HepG2 (cell line): ENCODE measurements around the gene RNF6. TPM values are rescaled to one million over a fixed set of nuclear protein-coding genes. Genes with fewer than 3 reads are reported as not detected.

Source experiments
- ATAC-seq: fragments of 200-7000 bp; cut with Tn5 transposase; 3 replicates; pipeline ENCODE4 v1.9.1; 2020; ENCODE audit warnings: mild to moderate bottlenecking, moderate library complexity
- BruUV-seq: library from RNA; stranded (reverse); fragments of 400-500 nt; replicated peaks from 2 replicates; lab custom pipeline; 2021; lab: Mats Ljungman, UMichigan
- CTCF ChIA-PET: fragments of 300-600 bp; formaldehyde crosslinking; extraction: SDS; loops from one replicate; lab custom pipeline; 2021; ENCODE audit warnings: low total read pairs, inconsistent platforms, low intra/inter-chr PET ratio; lab: Yijun Ruan, JAX
- POLR2A ChIA-PET: fragments of 350-600 bp; sonication (Branson Sonifier 250); formaldehyde crosslinking; loops from one replicate; lab custom pipeline; 2020; ENCODE audit warnings: antibody characterized with exemption, inconsistent platforms; lab: Yijun Ruan, JAX
- DNase-seq: peaks from one replicate; pipeline ENCODE4 v3.0.0-alpha.2; 2015; ENCODE audit warnings: low spot score
- FAIRE-seq: peaks from 3 replicates; lab custom pipeline; 2011; peaks lifted over from hg19 to GRCh38; lab: Jason Lieb, UNC
- H2AFZ ChIP-seq: one replicate; pipeline ENCODE4 v1.6.1; 2011; ENCODE audit warnings: low read length, inconsistent platforms
- H3K27ac ChIP-seq: fragments of 300-600 bp; 3 replicates; pipeline ENCODE4 v1.8.0; 2011; ENCODE audit warnings: mixed run types, mild to moderate bottlenecking, mixed read lengths, low read length, inconsistent platforms; ENCODE audit not compliant: insufficient read depth; ENCODE audit errors: extremely low read length
- H3K27me3 ChIP-seq, 2 experiments: fragments of 200-600 bp in 1 of 2; 2 replicates in 1 of 2; 3 replicates in 1 of 2; pipeline versions ENCODE4 v1.6.0 to v1.8.0; 2011; ENCODE audit warnings: low read length in 2 of 2, mild to moderate bottlenecking in 2 of 2, moderate library complexity in 2 of 2, inconsistent platforms in 1 of 2; ENCODE audit not compliant: insufficient read depth in 2 of 2, control insufficient read depth in 1 of 2
- H3K36me3 ChIP-seq, 2 experiments: fragments of 200-600 bp in 1 of 2; replicated peaks in 1 of 2; 2 replicates in 1 of 2; 3 replicates in 1 of 2; pipeline versions ENCODE4 v1.5.1 to v1.8.0; 2011; ENCODE audit warnings: low read length in 2 of 2, inconsistent platforms in 1 of 2; ENCODE audit not compliant: insufficient read depth in 2 of 2, control insufficient read depth in 1 of 2
- H3K4me1 ChIP-seq: 2 replicates; pipeline ENCODE4 v1.5.1; 2012; ENCODE audit warnings: low read length, inconsistent platforms; ENCODE audit not compliant: insufficient read depth
- H3K4me2 ChIP-seq: 2 replicates; pipeline ENCODE4 v1.6.0; 2011; ENCODE audit warnings: low read depth, low read length, inconsistent platforms
- H3K4me3 ChIP-seq, 3 experiments: fragments of 200-600 bp in 1 of 3; sonication (generic), shearing (Covaris generic) in 1 of 3; replicated peaks in 1 of 3; 2 replicates each; pipeline ENCODE4 v1.5.1; 2011 to 2016; ENCODE audit warnings: low read length in 3 of 3, inconsistent platforms in 2 of 3, low read depth in 2 of 3, mild to moderate bottlenecking in 2 of 3, control low read depth in 1 of 3, mixed read lengths in 1 of 3; ENCODE audit not compliant: insufficient read depth in 1 of 3
- H3K79me2 ChIP-seq: one replicate; pipeline ENCODE4 v1.6.1; 2011; ENCODE audit warnings: low read length, inconsistent platforms; ENCODE audit not compliant: insufficient read depth
- H3K9ac ChIP-seq: 2 replicates; pipeline ENCODE4 v1.6.0; 2011; ENCODE audit warnings: mild to moderate bottlenecking, low read depth, low read length, inconsistent platforms; ENCODE audit not compliant: insufficient read depth
- H3K9me3 ChIP-seq: 2 replicates; pipeline ENCODE4 v1.5.1; 2012; ENCODE audit warnings: mild to moderate bottlenecking, low read length
- H4K20me1 ChIP-seq: 2 replicates; pipeline ENCODE4 v1.6.0; 2011; ENCODE audit warnings: inconsistent platforms, mild to moderate bottlenecking, low read length, moderate library complexity; ENCODE audit not compliant: insufficient read depth
- ATM ChIP-seq: fragments of 450-650 bp; IDR thresholded peaks from 2 replicates; pipeline ENCODE4 v1.7.1; 2017; ENCODE audit warnings: mild to moderate bottlenecking, borderline replicate concordance
- FOSL2 ChIP-seq: sonication (generic); formaldehyde crosslinking; IDR thresholded peaks from 2 replicates; pipeline ENCODE4 v1.4.0; 2020; ENCODE audit warnings: missing genetic modification reagents
- FOXA3 ChIP-seq: IDR thresholded peaks from 2 replicates; pipeline ENCODE4 v1.6.1; 2016; ENCODE audit warnings: missing genetic modification reagents, missing compliant biosample characterization
- JUND ChIP-seq: sonication (generic); formaldehyde crosslinking; IDR thresholded peaks from 2 replicates; pipeline ENCODE4 v1.8.0; 2022; ENCODE audit warnings: mild to moderate bottlenecking, missing genetic modification reagents
- MATR3 ChIP-seq: sonication (generic); formaldehyde crosslinking; IDR thresholded peaks from 2 replicates; pipeline ENCODE4 v1.4.0; 2020; ENCODE audit warnings: missing genetic modification reagents
- MBNL3 ChIP-seq: fragments of 250-450 bp; sonication (Bioruptor Pico); conservative IDR thresholded peaks from 2 replicates; pipeline ENCODE4 v1.8.0; 2022; ENCODE audit warnings: mild to moderate bottlenecking, inconsistent platforms
- RFX5 ChIP-seq: IDR thresholded peaks from 2 replicates; pipeline ENCODE4 v1.6.1; 2011; ENCODE audit warnings: low read depth, low read length, improper control_type of control experiment
- SP5 ChIP-seq: IDR thresholded peaks from 2 replicates; pipeline ENCODE4 v1.6.1; 2016; ENCODE audit warnings: low read depth, borderline replicate concordance
- ZNF7 ChIP-seq: IDR thresholded peaks from 2 replicates; pipeline ENCODE4 v1.6.1; 2016; ENCODE audit warnings: missing biosample characterization, missing genetic modification reagents
- WGBS: methylation state at CpG from one replicate; pipeline ENCODE4 v1.1.6; 2017; ENCODE audit warnings: low lambda C conversion rate; 5-methylcytosine and 5-hydroxymethylcytosine counted together
- in situ Hi-C: cut with HindIII; loops from 2 replicates; pipeline ENCODE4 v1.10.0; 2017; ENCODE audit warnings: low pct_unique_long_range_greater_than_20kb; ENCODE audit not compliant: extremely low pct_ligation_motif_present
- intact Hi-C: fragments of 100-400 bp; cut with micrococcal nuclease; formaldehyde crosslinking; loops from one replicate; pipeline ENCODE4 v1.10.0; 2022; ENCODE audit not compliant: unreplicated experiment
- polyA plus RNA-seq, 8 experiments: library from polyadenylated mRNA; depleted of rRNA in 3 of 8; stranded (reverse) in 7 of 8; unstranded in 1 of 8; fragments of >200 nt; fragmentation: Illumina TruSeq in 4 of 8; extraction: Trizol in 4 of 8; gene quantifications; 2 replicates each; pipeline versions ENCODE4 v1.2.1 to v1.2.3, GENCODE V29; 2011 to 2016; ENCODE audit warnings: low read depth in 4 of 8, missing spikeins in 1 of 8, mixed read lengths in 1 of 8; ENCODE audit not compliant: insufficient read depth in 1 of 8
- total RNA-seq, 5 experiments: library from RNA; depleted of rRNA; stranded (reverse); fragments of >200 nt; fragmentation: Illumina TruSeq; extraction: Trizol; gene quantifications; 2 replicates each; pipeline ENCODE4 v1.2.3, GENCODE V29; 2016; ENCODE audit warnings: low read depth in 1 of 5
- TF ChIP-seq, protein P1 (sequence below): sonication (generic); formaldehyde crosslinking; IDR thresholded peaks from 2 replicates; pipeline ENCODE4 v1.5.0; 2020; ENCODE audit warnings: mild to moderate bottlenecking, missing genetic modification reagents, moderate library complexity
- TF ChIP-seq, protein P2 (sequence below): sonication (generic); formaldehyde crosslinking; IDR thresholded peaks from 2 replicates; pipeline ENCODE4 v1.4.0; 2020; ENCODE audit warnings: missing genetic modification reagents
- TF ChIP-seq, protein P3 (sequence below): sonication (generic); formaldehyde crosslinking; conservative IDR thresholded peaks from 2 replicates; pipeline ENCODE4 v1.8.0; 2022; ENCODE audit warnings: low read depth, missing genetic modification reagents

Gene RNF6
- total and polyA plus RNA-seq, 2 of the 13 experiments (the other 11 are each of a cell fraction or from before 2014, with no cell fraction given): 14.6 to 36.8 TPM

DNA sequence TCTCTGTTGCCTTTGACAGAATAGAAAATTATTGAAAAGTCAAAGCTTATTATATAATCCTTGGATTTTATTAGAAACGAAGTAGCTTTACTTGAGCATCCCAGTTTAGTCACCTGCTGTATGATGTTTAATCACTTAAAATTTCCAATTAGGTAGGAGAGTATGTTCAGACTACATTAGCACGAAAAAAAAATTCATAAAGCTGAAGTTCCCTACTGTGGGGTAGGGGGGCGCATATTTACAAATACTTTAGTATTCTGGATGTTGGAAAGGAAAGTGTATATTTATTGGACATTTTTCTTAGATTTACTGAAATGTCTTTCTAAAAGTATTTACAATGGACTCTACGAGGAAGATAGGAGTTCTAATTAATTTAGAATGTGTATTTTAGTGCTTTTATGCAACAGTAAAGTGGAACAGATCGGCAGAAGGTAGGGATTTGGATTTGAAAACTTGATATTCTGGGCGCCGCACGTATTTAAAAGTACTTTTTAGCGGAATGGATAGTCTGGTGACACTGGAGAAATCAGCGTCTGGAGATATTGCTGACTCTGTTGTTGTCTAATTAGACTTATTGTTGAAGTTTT lies 33.7 kb upstream of the RNF6 start:
- TSS peak; percentile 61 for BruUV-seq
- H3K9me3 ChIP-seq: no peaks in the 10 kb centered on the region
- POLR2A ChIA-PET: interaction anchor here (1.4 kb wide), 1 partner anchor 69 kb away, joined by 4 read pairs; no protein-coding TSS in a partner anchor
- peak overlapping the region; percentile 80 for H3K9ac ChIP-seq
- in situ Hi-C loops (no loop called here), intact Hi-C loops (loop anchor here (2.0 kb wide), 1 partner anchor 35 kb away; no protein-coding TSS in a partner anchor)
- peak overlapping the region; percentile 88 for H3K4me2 ChIP-seq
- peak overlapping the region; percentile 80 to 91 (median 90); a peak in 5 of 6 replicates for H3K4me3 ChIP-seq
- no peak overlapping the region for H3K27ac ChIP-seq
- peaks cover 38% of the 10 kb centered on the region for H3K4me1 ChIP-seq
- H2AFZ ChIP-seq: no peak overlapping the region
- TF ChIP-seq MATR3 (no peak), FOSL2 (CRISPR knock-in tag) (no peak), FOXA3 (CRISPR knock-in tag) (0 out of 2 replicates have a peak, but pooled peaks have one; percentile 6), JUND (CRISPR knock-in tag) (no peak), ATM (no peak), ZNF7 (CRISPR knock-in tag) (no peak), MBNL3 (no peak), SP5 (CRISPR knock-in tag) (no peak), RFX5 (no peak)
- TF ChIP-seq, protein P1, sequence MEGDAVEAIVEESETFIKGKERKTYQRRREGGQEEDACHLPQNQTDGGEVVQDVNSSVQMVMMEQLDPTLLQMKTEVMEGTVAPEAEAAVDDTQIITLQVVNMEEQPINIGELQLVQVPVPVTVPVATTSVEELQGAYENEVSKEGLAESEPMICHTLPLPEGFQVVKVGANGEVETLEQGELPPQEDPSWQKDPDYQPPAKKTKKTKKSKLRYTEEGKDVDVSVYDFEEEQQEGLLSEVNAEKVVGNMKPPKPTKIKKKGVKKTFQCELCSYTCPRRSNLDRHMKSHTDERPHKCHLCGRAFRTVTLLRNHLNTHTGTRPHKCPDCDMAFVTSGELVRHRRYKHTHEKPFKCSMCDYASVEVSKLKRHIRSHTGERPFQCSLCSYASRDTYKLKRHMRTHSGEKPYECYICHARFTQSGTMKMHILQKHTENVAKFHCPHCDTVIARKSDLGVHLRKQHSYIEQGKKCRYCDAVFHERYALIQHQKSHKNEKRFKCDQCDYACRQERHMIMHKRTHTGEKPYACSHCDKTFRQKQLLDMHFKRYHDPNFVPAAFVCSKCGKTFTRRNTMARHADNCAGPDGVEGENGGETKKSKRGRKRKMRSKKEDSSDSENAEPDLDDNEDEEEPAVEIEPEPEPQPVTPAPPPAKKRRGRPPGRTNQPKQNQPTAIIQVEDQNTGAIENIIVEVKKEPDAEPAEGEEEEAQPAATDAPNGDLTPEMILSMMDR (CRISPR knock-in tag): 0 out of 2 replicates have a peak, but pooled peaks have one; percentile 15
- TF ChIP-seq, protein P2, sequence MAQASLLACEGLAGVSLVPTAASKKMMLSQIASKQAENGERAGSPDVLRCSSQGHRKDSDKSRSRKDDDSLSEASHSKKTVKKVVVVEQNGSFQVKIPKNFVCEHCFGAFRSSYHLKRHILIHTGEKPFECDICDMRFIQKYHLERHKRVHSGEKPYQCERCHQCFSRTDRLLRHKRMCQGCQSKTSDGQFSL (CRISPR knock-in tag): no peak
- TF ChIP-seq, protein P3, sequence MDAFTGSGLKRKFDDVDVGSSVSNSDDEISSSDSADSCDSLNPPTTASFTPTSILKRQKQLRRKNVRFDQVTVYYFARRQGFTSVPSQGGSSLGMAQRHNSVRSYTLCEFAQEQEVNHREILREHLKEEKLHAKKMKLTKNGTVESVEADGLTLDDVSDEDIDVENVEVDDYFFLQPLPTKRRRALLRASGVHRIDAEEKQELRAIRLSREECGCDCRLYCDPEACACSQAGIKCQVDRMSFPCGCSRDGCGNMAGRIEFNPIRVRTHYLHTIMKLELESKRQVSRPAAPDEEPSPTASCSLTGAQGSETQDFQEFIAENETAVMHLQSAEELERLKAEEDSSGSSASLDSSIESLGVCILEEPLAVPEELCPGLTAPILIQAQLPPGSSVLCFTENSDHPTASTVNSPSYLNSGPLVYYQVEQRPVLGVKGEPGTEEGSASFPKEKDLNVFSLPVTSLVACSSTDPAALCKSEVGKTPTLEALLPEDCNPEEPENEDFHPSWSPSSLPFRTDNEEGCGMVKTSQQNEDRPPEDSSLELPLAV (CRISPR knock-in tag): no peak
- ATAC-seq: no peak
- 2% methylated on average over 10 of the region's 10 CpGs for WGBS
- no peak for FAIRE-seq
- no peaks in the 10 kb centered on the region for H3K36me3 ChIP-seq
- H4K20me1 ChIP-seq: peaks cover 23% of the 10 kb centered on the region; the same call in 1 of the 2 replicates
- DNase-seq: peak; percentile 20
- peaks cover 63% of the 10 kb centered on the region for H3K79me2 ChIP-seq
- CTCF ChIA-PET: no interaction called here
- H3K27me3 ChIP-seq: no peaks in the 10 kb centered on the region; a peak in 1 of 5 replicates
